ENCODE results near the gene TMEM121B.
A peak's percentile ranks its signal among the peaks of the same experiment; 100 is the strongest.

Gene TMEM121B

GRCh38 chr22:17109976-17110375, 11.2 kb downstream of the TMEM121B start:
- DNase-seq = no peak

GRCh38 chr22:17109113-17109865, 11.9 kb downstream of the TMEM121B start:
- no peak for DNase-seq

GRCh38 chr22:17108256-17109112, 12.7 kb downstream of the TMEM121B start:
- DNase-seq = no peak

- no peak for DNase-seq
Measured at GRCh38 chr22:17107547-17107810, 13.7 kb downstream of the TMEM121B start.

GRCh38 chr22:17106785-17107546, 14.2 kb downstream of the TMEM121B start:
- DNase-seq = peak; percentile 19

- DNase-seq = no peak
Measured at GRCh38 chr22:17106161-17106784, 14.9 kb downstream of the TMEM121B start.

- no peak for DNase-seq
Measured at GRCh38 chr22:17105143-17106129, 15.7 kb downstream of the TMEM121B start.

GRCh38 chr22:17104336-17104935, 16.7 kb downstream of the TMEM121B start:
- no peak for DNase-seq

GRCh38 chr22:17103351-17103750, 17.8 kb downstream of the TMEM121B start:
- DNase-seq = no peak

GRCh38 chr22:17102297-17102667, 18.9 kb downstream of the TMEM121B start:
- no peak for DNase-seq

- DNase-seq = no peak
Measured at GRCh38 chr22:17101475-17102296, 19.5 kb downstream of the TMEM121B start.

GRCh38 chr22:17100621-17101020, 20.5 kb downstream of the TMEM121B start:
- DNase-seq = no peak

- no peak for DNase-seq
Measured at GRCh38 chr22:17098379-17098819, 22.8 kb downstream of the TMEM121B start.

- DNase-seq = no peak
Measured at GRCh38 chr22:17097701-17098100, 23.5 kb downstream of the TMEM121B start.

GRCh38 chr22:17097062-17097461, 24.1 kb downstream of the TMEM121B start:
- DNase-seq = no peak

GRCh38 chr22:17096071-17096470, 25.1 kb downstream of the TMEM121B start:
- DNase-seq = no peak

GRCh38 chr22:17095538-17095937, 25.6 kb downstream of the TMEM121B start:
- DNase-seq = no peak

GRCh38 chr22:17093081-17093480, 28.1 kb downstream of the TMEM121B start:
- DNase-seq = no peak

- no peak for DNase-seq
Measured at GRCh38 chr22:17091851-17092250, 29.3 kb downstream of the TMEM121B start.

GRCh38 chr22:17090550-17090949, 30.6 kb downstream of the TMEM121B start:
- DNase-seq = no peak
